ENCODE data around the gene MPG.

GRCh38 chr16:83781-84615 is 6.0 kb downstream of the MPG start:
- TF ChIP-seq, protein P1, sequence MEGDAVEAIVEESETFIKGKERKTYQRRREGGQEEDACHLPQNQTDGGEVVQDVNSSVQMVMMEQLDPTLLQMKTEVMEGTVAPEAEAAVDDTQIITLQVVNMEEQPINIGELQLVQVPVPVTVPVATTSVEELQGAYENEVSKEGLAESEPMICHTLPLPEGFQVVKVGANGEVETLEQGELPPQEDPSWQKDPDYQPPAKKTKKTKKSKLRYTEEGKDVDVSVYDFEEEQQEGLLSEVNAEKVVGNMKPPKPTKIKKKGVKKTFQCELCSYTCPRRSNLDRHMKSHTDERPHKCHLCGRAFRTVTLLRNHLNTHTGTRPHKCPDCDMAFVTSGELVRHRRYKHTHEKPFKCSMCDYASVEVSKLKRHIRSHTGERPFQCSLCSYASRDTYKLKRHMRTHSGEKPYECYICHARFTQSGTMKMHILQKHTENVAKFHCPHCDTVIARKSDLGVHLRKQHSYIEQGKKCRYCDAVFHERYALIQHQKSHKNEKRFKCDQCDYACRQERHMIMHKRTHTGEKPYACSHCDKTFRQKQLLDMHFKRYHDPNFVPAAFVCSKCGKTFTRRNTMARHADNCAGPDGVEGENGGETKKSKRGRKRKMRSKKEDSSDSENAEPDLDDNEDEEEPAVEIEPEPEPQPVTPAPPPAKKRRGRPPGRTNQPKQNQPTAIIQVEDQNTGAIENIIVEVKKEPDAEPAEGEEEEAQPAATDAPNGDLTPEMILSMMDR (conservative IDR thresholded peaks at IDR 0.05; ENCODE audit: low read depth, low read length) = no peak
- no peak for TF ChIP-seq EZH2 (IDR thresholded peaks at IDR 0.05; ENCODE audit: borderline replicate concordance, low read depth, low read length, poor library complexity, severe bottlenecking)
